ENCODE results near the gene CETN2.

CETN2 gene

GRCh38 chrX:152873361-152873760 is 42.8 kb upstream of the CETN2 start:
- Histone ChIP-seq H4K20me1 (ENCODE audit: insufficient read depth, low read length) (no peaks in the 10 kb centered on the region), H3K79me2 (ENCODE audit: low read length) (no peaks in the 10 kb centered on the region)
- TF ChIP-seq CTCF (IDR thresholded peaks at IDR 0.05; ENCODE audit: low read depth, low read length), result no peak
- no peak for TF ChIP-seq EZH2phosphoT487 (IDR thresholded peaks at IDR 0.05; ENCODE audit: low read depth)

GRCh38 chrX:152872522-152872921 is 42.0 kb upstream of the CETN2 start:
- H3K27ac ChIP-seq (ENCODE audit: low read length), result no peak overlapping the region
- no peak overlapping the region for H3K4me3 ChIP-seq (ENCODE audit: low read length)
- H3K9ac ChIP-seq (ENCODE audit: low read length), result no peak overlapping the region
- H3K36me3 ChIP-seq (replicated peaks; ENCODE audit: low read depth, low read length), result peaks cover 7% of the 10 kb centered on the region
- H3K27me3 ChIP-seq (ENCODE audit: low read depth, low read length), result no peaks in the 10 kb centered on the region
- no peak overlapping the region for H2AFZ ChIP-seq (ENCODE audit: low read depth, low read length)
- no peak overlapping the region for H3K4me2 ChIP-seq (ENCODE audit: low read length)
- H3K4me1 ChIP-seq (ENCODE audit: low read length), result no peaks in the 10 kb centered on the region
- H3K79me2 ChIP-seq (ENCODE audit: low read length), result no peaks in the 10 kb centered on the region
- H4K20me1 ChIP-seq (ENCODE audit: insufficient read depth, low read length), result no peaks in the 10 kb centered on the region
- TF ChIP-seq CTCF (IDR thresholded peaks at IDR 0.05; ENCODE audit: low read depth, low read length), result no peak
- no peak for TF ChIP-seq EZH2phosphoT487 (IDR thresholded peaks at IDR 0.05; ENCODE audit: low read depth)
- H3K9me3 ChIP-seq (ENCODE audit: insufficient read depth, low read length), result no peaks in the 10 kb centered on the region

More at GRCh38 chrX:152873361-152873760, 42.8 kb upstream of the CETN2 start:
- H3K27ac ChIP-seq (ENCODE audit: low read length), result no peak overlapping the region
- no peaks in the 10 kb centered on the region for H3K9me3 ChIP-seq (ENCODE audit: insufficient read depth, low read length)
- no peaks in the 10 kb centered on the region for H3K4me1 ChIP-seq (ENCODE audit: low read length)
- H3K9ac ChIP-seq (ENCODE audit: low read length), result no peak overlapping the region
- H3K27me3 ChIP-seq (ENCODE audit: low read depth, low read length), result no peaks in the 10 kb centered on the region
- H3K4me2 ChIP-seq (ENCODE audit: low read length), result no peak overlapping the region
- H3K36me3 ChIP-seq (replicated peaks; ENCODE audit: low read depth, low read length), result peaks cover 7% of the 10 kb centered on the region
- H3K4me3 ChIP-seq (ENCODE audit: low read length), result no peak overlapping the region
- no peak overlapping the region for H2AFZ ChIP-seq (ENCODE audit: low read depth, low read length)

GRCh38 chrX:152871260-152871659 is 40.7 kb upstream of the CETN2 start:
- Histone ChIP-seq H3K27ac (ENCODE audit: low read length) (no peak overlapping the region), H3K4me3 (ENCODE audit: low read length) (no peak overlapping the region), H3K4me2 (ENCODE audit: low read length) (no peak overlapping the region), H3K9me3 (ENCODE audit: insufficient read depth, low read length) (no peaks in the 10 kb centered on the region), H3K9ac (ENCODE audit: low read length) (no peak overlapping the region), H3K4me1 (ENCODE audit: low read length) (no peaks in the 10 kb centered on the region), H2AFZ (ENCODE audit: low read depth, low read length) (no peak overlapping the region), H3K36me3 (replicated peaks; ENCODE audit: low read depth, low read length) (peaks cover 7% of the 10 kb centered on the region), H4K20me1 (ENCODE audit: insufficient read depth, low read length) (no peaks in the 10 kb centered on the region), H3K27me3 (ENCODE audit: low read depth, low read length) (no peaks in the 10 kb centered on the region), H3K79me2 (ENCODE audit: low read length) (no peaks in the 10 kb centered on the region)
- TF ChIP-seq CTCF (IDR thresholded peaks at IDR 0.05; ENCODE audit: low read depth, low read length) (no peak), EZH2phosphoT487 (IDR thresholded peaks at IDR 0.05; ENCODE audit: low read depth) (no peak)

- no peak overlapping the region for H2AFZ ChIP-seq (ENCODE audit: low read depth, low read length)
- H3K4me1 ChIP-seq (ENCODE audit: low read length), result no peaks in the 10 kb centered on the region
- no peak overlapping the region for H3K27ac ChIP-seq (ENCODE audit: low read length)
- H3K36me3 ChIP-seq (replicated peaks; ENCODE audit: low read depth, low read length), result peaks cover 8% of the 10 kb centered on the region
- no peaks in the 10 kb centered on the region for H3K79me2 ChIP-seq (ENCODE audit: low read length)
- H3K4me3 ChIP-seq (ENCODE audit: low read length), result no peak overlapping the region
- no peaks in the 10 kb centered on the region for H3K27me3 ChIP-seq (ENCODE audit: low read depth, low read length)
- H3K4me2 ChIP-seq (ENCODE audit: low read length), result no peak overlapping the region
- no peaks in the 10 kb centered on the region for H3K9me3 ChIP-seq (ENCODE audit: insufficient read depth, low read length)
- H4K20me1 ChIP-seq (ENCODE audit: insufficient read depth, low read length), result no peaks in the 10 kb centered on the region
- TF ChIP-seq CTCF (IDR thresholded peaks at IDR 0.05; ENCODE audit: low read depth, low read length), result no peak
- TF ChIP-seq EZH2phosphoT487 (IDR thresholded peaks at IDR 0.05; ENCODE audit: low read depth), result no peak
- no peak overlapping the region for H3K9ac ChIP-seq (ENCODE audit: low read length)
These were observed 39.4 kb upstream of the CETN2 start for GRCh38 chrX:152869972-152870371.

Measured in OCI-LY3 (cell line).